Measurements from ENCODE around the gene ABHD6. TPM values are rescaled to one million over a fixed set of nuclear protein-coding genes. Genes with fewer than 3 reads are reported as not detected.
"Not testable (repeated sequence)": the region's sequence is repeated elsewhere in the genome, so short reads cannot be mapped to it uniquely, and the experiment has no call there.

ABHD6 gene
- total and polyA plus RNA-seq, 2 donors (not counting 3 experiments of a cell fraction or from before 2014, with no cell fraction given) = 5.8 to 7.5 TPM

- H3K27ac ChIP-seq (ENCODE audit: insufficient read depth, low read depth, low read length) = no peak overlapping the region
- no peaks in the 10 kb centered on the region for H3K9me3 ChIP-seq (replicated peaks; ENCODE audit: control insufficient read depth, insufficient read depth, low read length)
- POLR2A ChIA-PET = no interaction called here
- H3K4me2 ChIP-seq (ENCODE audit: insufficient read depth, low read length) = no peak overlapping the region
- intact Hi-C loops (cut with micrococcal nuclease) = no loop called here
- TF ChIP-seq POLR2A (IDR thresholded peaks at IDR 0.05; ENCODE audit: low read depth, low read length) = no peak
- no peak for TF ChIP-seq GATA2 (IDR thresholded peaks at IDR 0.05; ENCODE audit: insufficient read depth, insufficient read length, low read depth, low read length)
- no peak for TF ChIP-seq EZH2 (IDR thresholded peaks at IDR 0.05; ENCODE audit: borderline replicate concordance, low read depth, low read length, severe bottlenecking)
- TF ChIP-seq, protein P1, sequence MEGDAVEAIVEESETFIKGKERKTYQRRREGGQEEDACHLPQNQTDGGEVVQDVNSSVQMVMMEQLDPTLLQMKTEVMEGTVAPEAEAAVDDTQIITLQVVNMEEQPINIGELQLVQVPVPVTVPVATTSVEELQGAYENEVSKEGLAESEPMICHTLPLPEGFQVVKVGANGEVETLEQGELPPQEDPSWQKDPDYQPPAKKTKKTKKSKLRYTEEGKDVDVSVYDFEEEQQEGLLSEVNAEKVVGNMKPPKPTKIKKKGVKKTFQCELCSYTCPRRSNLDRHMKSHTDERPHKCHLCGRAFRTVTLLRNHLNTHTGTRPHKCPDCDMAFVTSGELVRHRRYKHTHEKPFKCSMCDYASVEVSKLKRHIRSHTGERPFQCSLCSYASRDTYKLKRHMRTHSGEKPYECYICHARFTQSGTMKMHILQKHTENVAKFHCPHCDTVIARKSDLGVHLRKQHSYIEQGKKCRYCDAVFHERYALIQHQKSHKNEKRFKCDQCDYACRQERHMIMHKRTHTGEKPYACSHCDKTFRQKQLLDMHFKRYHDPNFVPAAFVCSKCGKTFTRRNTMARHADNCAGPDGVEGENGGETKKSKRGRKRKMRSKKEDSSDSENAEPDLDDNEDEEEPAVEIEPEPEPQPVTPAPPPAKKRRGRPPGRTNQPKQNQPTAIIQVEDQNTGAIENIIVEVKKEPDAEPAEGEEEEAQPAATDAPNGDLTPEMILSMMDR (IDR thresholded peaks at IDR 0.05; ENCODE audit: extremely low read depth in 1 of 2, insufficient read depth in 1 of 2, low read depth in 1 of 2, low read length in 2 of 2) = no peak
- no peaks in the 10 kb centered on the region for H4K20me1 ChIP-seq (replicated peaks; ENCODE audit: control insufficient read depth, extremely low read depth, insufficient read depth, low read length)
- H3K4me1 ChIP-seq (ENCODE audit: control insufficient read depth, extremely low read depth, insufficient read depth, low read length) = peaks cover 21% of the 10 kb centered on the region
- DNase-seq (ENCODE audit: low read depth, low spot score) (peak; percentile 51), FAIRE-seq (no peak)
- dilution Hi-C loops (cut with MboI; ENCODE audit: extremely low pct_ligation_motif_present, low sequenced_read_pairs) = no loop called here
- BruUV-seq (replicated peaks) = no TSS peak
- no peak overlapping the region for H3K9ac ChIP-seq (replicated peaks; ENCODE audit: extremely low read depth, insufficient read depth, low read length)
- CTCF ChIA-PET = interaction anchor here (0.6 to 6.6 kb wide), 8 partner anchors 11 to 105 kb away, joined by 3 to 37 read pairs (median 14); partner anchors contain the start of genes HTD2 and RPP14
- H3K79me2 ChIP-seq (ENCODE audit: control insufficient read depth, insufficient read depth, low read length) = no peaks in the 10 kb centered on the region
- no peak overlapping the region for H3K4me3 ChIP-seq (replicated peaks in 1 of 3; ENCODE audit: insufficient read depth in 1 of 3, low read depth in 1 of 3, low read length in 3 of 3)
- H3K9me1 ChIP-seq (replicated peaks; ENCODE audit: control insufficient read depth, extremely low read depth, insufficient read depth, low read length) = no peaks in the 10 kb centered on the region
- H3K27me3 ChIP-seq (ENCODE audit: control insufficient read depth in 2 of 2, insufficient read depth in 2 of 2, low read length in 2 of 2) = no peaks in the 10 kb centered on the region
- no peaks in the 10 kb centered on the region for H3K36me3 ChIP-seq (ENCODE audit: control insufficient read depth in 2 of 2, extremely low read depth in 1 of 2, insufficient read depth in 2 of 2, low read length in 2 of 2)
- peak overlapping the region; percentile 31 for H2AFZ ChIP-seq (ENCODE audit: low read depth, low read length)
Observed at GRCh38 chr3:58200846-58201355, 36.7 kb upstream of the ABHD6 start.

DNA sequence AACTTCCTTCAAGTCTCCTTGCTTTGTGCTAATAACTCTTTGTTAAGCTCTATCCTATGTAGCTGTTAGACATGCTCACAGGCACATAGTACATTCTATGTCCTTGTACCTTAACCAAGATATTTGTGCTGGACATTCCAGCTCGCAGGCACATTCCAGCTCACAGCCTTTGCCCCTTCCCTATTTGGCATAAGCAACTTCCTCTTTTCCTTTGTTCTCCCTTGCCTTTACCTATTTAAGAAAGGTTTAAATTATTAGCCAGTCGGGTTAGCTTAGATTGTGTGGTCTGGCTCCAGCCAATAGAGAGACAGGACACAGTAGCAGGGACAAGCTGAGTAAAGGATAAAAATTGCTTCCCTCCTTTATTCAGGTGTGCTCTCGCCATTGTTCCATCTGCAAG is 36.1 kb upstream of the ABHD6 start:
- H3K36me3 ChIP-seq (ENCODE audit: control insufficient read depth in 2 of 2, extremely low read depth in 1 of 2, insufficient read depth in 2 of 2, low read length in 2 of 2); FAIRE-seq; dilution Hi-C loops (cut with MboI; ENCODE audit: extremely low pct_ligation_motif_present, low sequenced_read_pairs); H4K20me1 ChIP-seq (replicated peaks; ENCODE audit: control insufficient read depth, extremely low read depth, insufficient read depth, low read length); H3K9ac ChIP-seq (replicated peaks; ENCODE audit: extremely low read depth, insufficient read depth, low read length); H3K9me1 ChIP-seq (replicated peaks; ENCODE audit: control insufficient read depth, extremely low read depth, insufficient read depth, low read length); H3K79me2 ChIP-seq (ENCODE audit: control insufficient read depth, insufficient read depth, low read length); H3K27ac ChIP-seq (ENCODE audit: insufficient read depth, low read depth, low read length); H3K27me3 ChIP-seq (ENCODE audit: control insufficient read depth in 2 of 2, insufficient read depth in 2 of 2, low read length in 2 of 2); POLR2A ChIA-PET; H3K4me2 ChIP-seq (ENCODE audit: insufficient read depth, low read length); BruUV-seq (replicated peaks); H2AFZ ChIP-seq (ENCODE audit: low read depth, low read length); H3K4me3 ChIP-seq (replicated peaks in 1 of 3; ENCODE audit: insufficient read depth in 1 of 3, low read depth in 1 of 3, low read length in 3 of 3); H3K9me3 ChIP-seq (replicated peaks; ENCODE audit: control insufficient read depth, insufficient read depth, low read length); intact Hi-C loops (cut with micrococcal nuclease): not testable (repeated sequence)
- peak; percentile 46 for DNase-seq (ENCODE audit: low read depth, low spot score)
- H3K4me1 ChIP-seq (ENCODE audit: control insufficient read depth, extremely low read depth, insufficient read depth, low read length) = peaks cover 21% of the 10 kb centered on the region
- CTCF ChIA-PET = interaction anchor here (1.4 to 3.6 kb wide), 5 partner anchors 11 to 105 kb away, joined by 6 to 29 read pairs (median 14); partner anchors contain the start of genes HTD2 and RPP14
